Measurements from ENCODE around the gene CCSAP. TPM values are rescaled to one million over a fixed set of nuclear protein-coding genes. Genes with fewer than 3 reads are reported as not detected.

The CCSAP gene
- polyA plus RNA-seq, 2 donors = 1.6 to 2.5 TPM

DNA sequence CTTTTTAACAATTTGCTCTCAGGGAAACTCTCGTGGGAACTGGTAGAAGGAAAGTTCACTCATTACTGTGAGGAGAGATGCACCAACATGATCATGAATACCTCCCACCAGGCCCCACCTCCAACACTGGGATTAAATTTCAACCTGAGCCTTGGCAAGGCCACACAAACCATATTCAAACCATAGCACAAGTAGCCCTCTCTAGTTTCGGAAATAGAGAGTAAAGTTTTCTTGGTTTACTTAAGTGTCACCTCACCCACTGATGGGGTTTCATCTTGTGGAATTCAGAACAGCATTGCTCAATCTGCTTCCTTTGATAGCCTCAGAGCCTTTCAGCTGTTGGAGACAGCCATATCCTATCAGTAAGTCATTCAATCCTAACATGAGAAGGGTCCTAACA is 25.5 kb upstream of the CCSAP start:
- H3K4me3 ChIP-seq (ENCODE audit: low read depth in 1 of 2, low read length in 2 of 2) = no peak overlapping the region
- no peaks in the 10 kb centered on the region for H3K4me1 ChIP-seq (ENCODE audit: control insufficient read depth in 2 of 2, insufficient read depth in 2 of 2, low read length in 1 of 2)
- H3K27me3 ChIP-seq (ENCODE audit: control insufficient read depth in 1 of 2, insufficient read depth in 2 of 2, low read length in 2 of 2) = peaks cover 0 to 2% of the 10 kb centered on the region in 2 donors
- H3K36me3 ChIP-seq (ENCODE audit: control insufficient read depth in 2 of 2, insufficient read depth in 2 of 2, low read length in 1 of 2) = no peaks in the 10 kb centered on the region
- no peaks in the 10 kb centered on the region for H3K9me3 ChIP-seq (ENCODE audit: control insufficient read depth in 2 of 2, insufficient read depth in 1 of 2, low read depth in 1 of 2, low read length in 1 of 2)
- no peak overlapping the region for H3K27ac ChIP-seq (ENCODE audit: low read depth in 2 of 2, low read length in 1 of 2)
- WGBS, 2 donors = 59 to 60% methylated on average over 2 of the region's 2 CpGs

DNA sequence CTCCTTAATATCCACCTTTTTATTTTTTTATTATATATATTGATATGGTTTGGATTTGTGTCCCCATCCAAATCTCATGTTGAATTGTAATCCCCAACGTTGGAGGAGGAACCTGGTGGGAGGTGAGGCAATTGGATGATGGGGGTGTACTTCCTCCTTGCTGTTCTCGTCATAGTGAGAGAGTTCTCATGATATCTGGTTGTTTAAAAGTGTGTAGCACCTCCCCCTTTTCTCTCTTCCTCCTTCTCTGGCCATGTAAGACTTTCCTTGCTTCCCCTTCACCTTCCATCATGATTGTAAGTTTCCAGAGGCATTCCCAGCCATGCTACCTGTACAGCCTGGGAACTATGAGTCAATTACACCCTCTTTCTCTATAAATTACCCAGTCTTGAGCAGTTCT is 22.7 kb upstream of the CCSAP start:
- Histone ChIP-seq H3K9me3 (ENCODE audit: control insufficient read depth in 2 of 2, insufficient read depth in 1 of 2, low read depth in 1 of 2, low read length in 1 of 2) (no peaks in the 10 kb centered on the region), H3K27me3 (ENCODE audit: control insufficient read depth in 1 of 2, insufficient read depth in 2 of 2, low read length in 2 of 2) (peaks cover 0 to 2% of the 10 kb centered on the region in 2 donors), H3K36me3 (ENCODE audit: control insufficient read depth in 2 of 2, insufficient read depth in 2 of 2, low read length in 1 of 2) (no peaks in the 10 kb centered on the region), H3K4me3 (ENCODE audit: low read depth in 1 of 2, low read length in 2 of 2) (no peak overlapping the region), H3K27ac (ENCODE audit: low read depth in 2 of 2, low read length in 1 of 2) (no peak overlapping the region), H3K4me1 (ENCODE audit: control insufficient read depth in 2 of 2, insufficient read depth in 2 of 2, low read length in 1 of 2) (no peaks in the 10 kb centered on the region)
- 51 to 54% methylated on average over 2 of the region's 2 CpGs for WGBS, 2 donors

GRCh38 chr1:229364207-229365065 is 21.6 kb upstream of the CCSAP start:
- H3K4me1 ChIP-seq (ENCODE audit: control insufficient read depth in 2 of 2, insufficient read depth in 2 of 2, low read length in 1 of 2) = no peaks in the 10 kb centered on the region
- no peaks in the 10 kb centered on the region for H3K36me3 ChIP-seq (ENCODE audit: control insufficient read depth in 2 of 2, insufficient read depth in 2 of 2, low read length in 1 of 2)
- peaks cover 0 to 2% of the 10 kb centered on the region in 2 donors for H3K27me3 ChIP-seq (ENCODE audit: control insufficient read depth in 1 of 2, insufficient read depth in 2 of 2, low read length in 2 of 2)
- WGBS, 2 donors = 75 to 76% methylated on average over 12 of the region's 12 CpGs
- H3K27ac ChIP-seq (ENCODE audit: low read depth in 2 of 2, low read length in 1 of 2) = no peak overlapping the region
- H3K4me3 ChIP-seq (ENCODE audit: low read depth in 1 of 2, low read length in 2 of 2) = no peak overlapping the region
- no peaks in the 10 kb centered on the region for H3K9me3 ChIP-seq (ENCODE audit: control insufficient read depth in 2 of 2, insufficient read depth in 1 of 2, low read depth in 1 of 2, low read length in 1 of 2)

- peaks cover 0 to 2% of the 10 kb centered on the region in 2 donors for H3K27me3 ChIP-seq (ENCODE audit: control insufficient read depth in 1 of 2, insufficient read depth in 2 of 2, low read length in 2 of 2)
Measured at GRCh38 chr1:229363723-229364122, 20.9 kb upstream of the CCSAP start.

DNA sequence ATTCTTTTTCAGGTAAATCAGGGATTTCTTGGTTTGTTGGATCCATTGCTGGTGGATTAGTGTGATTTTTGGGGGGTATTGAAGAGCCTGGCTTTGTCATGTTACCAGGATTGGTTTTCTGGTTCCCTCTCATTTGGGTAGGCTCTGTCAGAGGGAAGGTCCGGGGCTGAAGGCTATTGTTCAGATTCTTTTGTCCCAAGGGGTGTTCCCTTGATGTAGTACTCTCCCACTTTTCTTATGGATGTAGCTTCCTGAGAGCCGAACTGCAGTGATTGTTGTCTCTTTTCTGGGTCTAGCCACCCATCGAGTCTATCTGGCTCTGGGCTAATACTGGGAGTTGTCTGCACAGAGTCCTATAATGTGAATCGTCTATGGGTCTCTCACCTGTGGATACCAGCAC is 17.6 kb upstream of the CCSAP start:
- no peaks in the 10 kb centered on the region for H3K9me3 ChIP-seq (ENCODE audit: control insufficient read depth in 2 of 2, insufficient read depth in 1 of 2, low read depth in 1 of 2, low read length in 1 of 2)
- H3K4me1 ChIP-seq (ENCODE audit: control insufficient read depth in 2 of 2, insufficient read depth in 2 of 2, low read length in 1 of 2) = no peaks in the 10 kb centered on the region
- H3K4me3 ChIP-seq (ENCODE audit: low read depth in 1 of 2, low read length in 2 of 2) = no peak overlapping the region
- no peaks in the 10 kb centered on the region for H3K36me3 ChIP-seq (ENCODE audit: control insufficient read depth in 2 of 2, insufficient read depth in 2 of 2, low read length in 1 of 2)
- WGBS, 2 donors = 66 to 67% methylated on average over 4 of the region's 4 CpGs
- H3K27me3 ChIP-seq (ENCODE audit: control insufficient read depth in 1 of 2, insufficient read depth in 2 of 2, low read length in 2 of 2) = no peaks in the 10 kb centered on the region
- no peak overlapping the region for H3K27ac ChIP-seq (ENCODE audit: low read depth in 2 of 2, low read length in 1 of 2)

More at GRCh38 chr1:229363723-229364122, 20.9 kb upstream of the CCSAP start:
- no peaks in the 10 kb centered on the region for H3K4me1 ChIP-seq (ENCODE audit: control insufficient read depth in 2 of 2, insufficient read depth in 2 of 2, low read length in 1 of 2)
- no peak overlapping the region for H3K27ac ChIP-seq (ENCODE audit: low read depth in 2 of 2, low read length in 1 of 2)
- no peaks in the 10 kb centered on the region for H3K36me3 ChIP-seq (ENCODE audit: control insufficient read depth in 2 of 2, insufficient read depth in 2 of 2, low read length in 1 of 2)
- 68 to 73% methylated on average over 6 of the region's 6 CpGs for WGBS, 2 donors
- no peak overlapping the region for H3K4me3 ChIP-seq (ENCODE audit: low read depth in 1 of 2, low read length in 2 of 2)
- H3K9me3 ChIP-seq (ENCODE audit: control insufficient read depth in 2 of 2, insufficient read depth in 1 of 2, low read depth in 1 of 2, low read length in 1 of 2) = no peaks in the 10 kb centered on the region

DNA sequence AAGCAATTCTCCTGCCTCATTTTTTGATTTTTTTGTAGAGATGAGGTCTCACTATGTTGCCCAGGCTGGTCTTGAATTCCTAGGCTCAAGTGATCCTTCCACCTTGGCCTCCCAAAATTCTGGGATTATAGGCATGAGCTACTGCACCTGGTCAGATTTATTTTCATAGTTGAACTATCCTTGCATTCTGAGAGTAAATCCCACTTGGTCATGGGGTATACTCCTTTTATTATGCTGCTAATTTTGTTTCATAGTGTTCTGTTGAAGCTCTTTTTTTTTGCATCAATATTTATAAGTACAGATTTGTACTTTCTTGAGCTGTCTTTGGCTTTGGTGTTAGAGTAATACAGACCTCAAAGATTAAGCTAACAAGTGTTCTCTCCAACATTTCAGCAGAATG is 12.8 kb upstream of the CCSAP start:
- no peaks in the 10 kb centered on the region for H3K4me1 ChIP-seq (ENCODE audit: control insufficient read depth in 2 of 2, insufficient read depth in 2 of 2, low read length in 1 of 2)
- peaks cover 0 to 2% of the 10 kb centered on the region in 2 donors for H3K27me3 ChIP-seq (ENCODE audit: control insufficient read depth in 1 of 2, insufficient read depth in 2 of 2, low read length in 2 of 2)
- no peak overlapping the region for H3K27ac ChIP-seq (ENCODE audit: low read depth in 2 of 2, low read length in 1 of 2)
- no peaks in the 10 kb centered on the region for H3K36me3 ChIP-seq (ENCODE audit: control insufficient read depth in 2 of 2, insufficient read depth in 2 of 2, low read length in 1 of 2)
- H3K9me3 ChIP-seq (ENCODE audit: control insufficient read depth in 2 of 2, insufficient read depth in 1 of 2, low read depth in 1 of 2, low read length in 1 of 2) = no peaks in the 10 kb centered on the region
- H3K4me3 ChIP-seq (ENCODE audit: low read depth in 1 of 2, low read length in 2 of 2) = no peak overlapping the region

DNA sequence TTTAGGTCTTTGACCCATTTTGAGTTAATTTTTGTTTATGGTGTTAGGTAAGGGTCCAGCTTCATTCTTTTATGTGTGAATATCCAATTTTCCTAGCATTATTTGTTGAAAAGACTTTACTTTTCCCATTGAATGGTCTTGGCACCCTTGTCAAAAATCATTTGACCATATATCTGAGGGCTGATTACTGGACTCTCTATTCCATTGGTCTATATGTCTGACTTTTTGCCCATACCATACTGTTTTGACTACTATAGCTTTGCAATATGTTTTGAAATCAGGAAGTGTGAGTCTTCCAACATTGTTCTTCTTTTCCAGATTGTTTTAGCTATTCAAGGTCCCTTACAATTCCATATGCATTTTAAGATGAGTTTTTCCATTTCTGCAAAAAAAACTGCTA is 11.4 kb upstream of the CCSAP start:
- Histone ChIP-seq H3K4me3 (ENCODE audit: low read depth in 1 of 2, low read length in 2 of 2) (no peak overlapping the region), H3K4me1 (ENCODE audit: control insufficient read depth in 2 of 2, insufficient read depth in 2 of 2, low read length in 1 of 2) (no peaks in the 10 kb centered on the region), H3K27me3 (ENCODE audit: control insufficient read depth in 1 of 2, insufficient read depth in 2 of 2, low read length in 2 of 2) (peaks cover 0 to 2% of the 10 kb centered on the region in 2 donors), H3K9me3 (ENCODE audit: control insufficient read depth in 2 of 2, insufficient read depth in 1 of 2, low read depth in 1 of 2, low read length in 1 of 2) (no peaks in the 10 kb centered on the region), H3K27ac (ENCODE audit: low read depth in 2 of 2, low read length in 1 of 2) (no peak overlapping the region), H3K36me3 (ENCODE audit: control insufficient read depth in 2 of 2, insufficient read depth in 2 of 2, low read length in 1 of 2) (no peaks in the 10 kb centered on the region)

GRCh38 chr1:229352975-229353374 is 10.1 kb upstream of the CCSAP start:
- peaks cover 0 to 2% of the 10 kb centered on the region in 2 donors for H3K27me3 ChIP-seq (ENCODE audit: control insufficient read depth in 1 of 2, insufficient read depth in 2 of 2, low read length in 2 of 2)
- no peak overlapping the region for H3K27ac ChIP-seq (ENCODE audit: low read depth in 2 of 2, low read length in 1 of 2)
- 76 to 88% methylated on average over 2 of the region's 2 CpGs for WGBS, 2 donors
- no peak overlapping the region for H3K4me3 ChIP-seq (ENCODE audit: low read depth in 1 of 2, low read length in 2 of 2)
- H3K36me3 ChIP-seq (ENCODE audit: control insufficient read depth in 2 of 2, insufficient read depth in 2 of 2, low read length in 1 of 2) = no peaks in the 10 kb centered on the region
- H3K9me3 ChIP-seq (ENCODE audit: control insufficient read depth in 2 of 2, insufficient read depth in 1 of 2, low read depth in 1 of 2, low read length in 1 of 2) = no peaks in the 10 kb centered on the region
- no peaks in the 10 kb centered on the region for H3K4me1 ChIP-seq (ENCODE audit: control insufficient read depth in 2 of 2, insufficient read depth in 2 of 2, low read length in 1 of 2)

GRCh38 chr1:229349463-229350385 is 6.9 kb upstream of the CCSAP start:
- H3K27ac ChIP-seq (ENCODE audit: low read depth in 2 of 2, low read length in 1 of 2) = no peak overlapping the region
- H3K4me3 ChIP-seq (ENCODE audit: low read depth in 1 of 2, low read length in 2 of 2) = no peak overlapping the region
- H3K27me3 ChIP-seq (ENCODE audit: control insufficient read depth in 1 of 2, insufficient read depth in 2 of 2, low read length in 2 of 2) = peaks cover 0 to 2% of the 10 kb centered on the region in 2 donors
- no peaks in the 10 kb centered on the region for H3K4me1 ChIP-seq (ENCODE audit: control insufficient read depth in 2 of 2, insufficient read depth in 2 of 2, low read length in 1 of 2)
- WGBS, 2 donors = 76 to 81% methylated on average over 8 of the region's 8 CpGs
- H3K9me3 ChIP-seq (ENCODE audit: control insufficient read depth in 2 of 2, insufficient read depth in 1 of 2, low read depth in 1 of 2, low read length in 1 of 2) = no peaks in the 10 kb centered on the region
- H3K36me3 ChIP-seq (ENCODE audit: control insufficient read depth in 2 of 2, insufficient read depth in 2 of 2, low read length in 1 of 2) = no peaks in the 10 kb centered on the region
